ENCODE data around the gene TBC1D5. TPM values are rescaled to one million over a fixed set of nuclear protein-coding genes. Genes with fewer than 3 reads are reported as not detected.

Gene TBC1D5
- total RNA-seq, 1 donor from 2014 or later = 75.8 TPM

GRCh38 chr3:17111586-17111985 lies 630.8 kb downstream of the TBC1D5 start:
- peak in 1 of 2 donors; percentile 92 for DNase-seq (ENCODE audit: low read depth in 2 of 2)

- DNase-seq (ENCODE audit: low read depth in 2 of 2) = no peak
Measured at GRCh38 chr3:17110660-17111396, 631.6 kb downstream of the TBC1D5 start.
